Cardiac muscle cell (in vitro differentiated cells and primary cell): ENCODE data around the gene TMEM132D. TPM values are rescaled to one million over a fixed set of nuclear protein-coding genes. Genes with fewer than 3 reads are reported as not detected.

Experiments used
- DNase-seq, 2 donors: peaks; one replicate each; pipeline versions ENCODE4 v3.0.0 to v3.0.0-alpha.2; 2010 to 2017; ENCODE audit warnings: low read depth in 1 of 2, low spot score in 1 of 2
- H3K27ac ChIP-seq: fragments of 200-600 bp; sonication (generic); 2 replicates; pipeline ENCODE4 v1.5.1; 2016
- H3K27me3 ChIP-seq: fragments of 200-600 bp; sonication (generic); 2 replicates; pipeline ENCODE4 v1.6.0; 2016; ENCODE audit warnings: control low read depth
- H3K36me3 ChIP-seq: fragments of 200-600 bp; sonication (generic); 2 replicates; pipeline ENCODE4 v1.5.1; 2016; ENCODE audit warnings: control low read depth
- H3K4me1 ChIP-seq: fragments of 200-600 bp; sonication (generic); 2 replicates; pipeline ENCODE4 v1.8.1; 2017; ENCODE audit warnings: low read depth, mild to moderate bottlenecking, mixed run types
- H3K4me3 ChIP-seq: fragments of 200-600 bp; sonication (generic); 2 replicates; pipeline ENCODE4 v1.5.1; 2016; ENCODE audit warnings: mild to moderate bottlenecking
- H3K9me3 ChIP-seq: fragments of 200-600 bp; sonication (generic); 2 replicates; pipeline ENCODE4 v1.5.1; 2017; ENCODE audit warnings: low read depth, mild to moderate bottlenecking, control low read depth
- CTCF ChIP-seq: IDR thresholded peaks from 2 replicates; pipeline ENCODE4 v1.5.1; 2012; ENCODE audit warnings: low read depth, mild to moderate bottlenecking, low read length
- polyA plus RNA-seq: library from polyadenylated mRNA; unstranded; fragments of >200 nt; fragmentation: Nextera tagmentation; extraction: Ambion mirVana; gene quantifications from 2 replicates; pipeline ENCODE4 v1.2.1, GENCODE V29; 2016
- total RNA-seq: library from RNA; depleted of rRNA; stranded (reverse); fragments of >200 nt; gene quantifications from 2 replicates; pipeline ENCODE4 v1.2.3, GENCODE V29; 2016

TMEM132D gene
- total and polyA plus RNA-seq, 2 experiments from 2014 or later: 0.03 TPM; not detected in 1

- Histone ChIP-seq H3K36me3 (no peaks in the 10 kb centered on the region), H3K27me3 (peaks cover 71% of the 10 kb centered on the region), H3K4me1 (no peaks in the 10 kb centered on the region), H3K27ac (no peak overlapping the region), H3K4me3 (no peak overlapping the region), H3K9me3 (no peaks in the 10 kb centered on the region)
- TF ChIP-seq CTCF: no peak
- no peak for DNase-seq
Measured at GRCh38 chr12:129532082-129532481, 371.7 kb downstream of the TMEM132D start.

GRCh38 chr12:129530984-129531383 lies 372.8 kb downstream of the TMEM132D start:
- Histone ChIP-seq H3K4me3 (no peak overlapping the region), H3K9me3 (no peaks in the 10 kb centered on the region), H3K27me3 (peaks cover 71% of the 10 kb centered on the region), H3K36me3 (no peaks in the 10 kb centered on the region), H3K27ac (no peak overlapping the region), H3K4me1 (no peaks in the 10 kb centered on the region)
- no peak for TF ChIP-seq CTCF
- no peak for DNase-seq

GRCh38 chr12:129530517-129530916 lies 373.3 kb downstream of the TMEM132D start:
- no peak for DNase-seq
- H3K4me1 ChIP-seq: no peaks in the 10 kb centered on the region
- no peak overlapping the region for H3K4me3 ChIP-seq
- no peaks in the 10 kb centered on the region for H3K9me3 ChIP-seq
- peaks cover 70% of the 10 kb centered on the region for H3K27me3 ChIP-seq
- no peak for TF ChIP-seq CTCF
- no peaks in the 10 kb centered on the region for H3K36me3 ChIP-seq
- no peak overlapping the region for H3K27ac ChIP-seq

GRCh38 chr12:129527506-129527905 lies 376.3 kb downstream of the TMEM132D start:
- Histone ChIP-seq H3K27ac (no peak overlapping the region), H3K36me3 (no peaks in the 10 kb centered on the region), H3K4me1 (no peaks in the 10 kb centered on the region), H3K4me3 (no peak overlapping the region), H3K27me3 (peaks cover 42% of the 10 kb centered on the region), H3K9me3 (no peaks in the 10 kb centered on the region)
- no peak for TF ChIP-seq CTCF
- DNase-seq: no peak

GRCh38 chr12:129523621-129524020 lies 380.2 kb downstream of the TMEM132D start:
- Histone ChIP-seq H3K4me1 (no peaks in the 10 kb centered on the region), H3K27ac (no peak overlapping the region), H3K4me3 (no peak overlapping the region), H3K9me3 (no peaks in the 10 kb centered on the region), H3K27me3 (peaks cover 8% of the 10 kb centered on the region), H3K36me3 (no peaks in the 10 kb centered on the region)
- no peak for TF ChIP-seq CTCF
- DNase-seq: no peak

- H3K27ac ChIP-seq: no peak overlapping the region
- no peaks in the 10 kb centered on the region for H3K9me3 ChIP-seq
- no peaks in the 10 kb centered on the region for H3K4me1 ChIP-seq
- no peaks in the 10 kb centered on the region for H3K36me3 ChIP-seq
- TF ChIP-seq CTCF: no peak
- H3K4me3 ChIP-seq: no peak overlapping the region
- peaks cover 2% of the 10 kb centered on the region for H3K27me3 ChIP-seq
- DNase-seq: no peak
Measured at GRCh38 chr12:129520739-129521138, 383.1 kb downstream of the TMEM132D start.
